Gastroesophageal sphincter (tissue), 3 donors: Measurements from ENCODE around the gene FBXW5.

Experiments used
- CTCF ChIP-seq, 4 experiments: fragments of 200-600 bp in 2 of 4; fragments of 450-650 bp in 2 of 4; sonication (generic) in 1 of 4; IDR thresholded peaks; one replicate each; pipeline ENCODE4 v1.5.1; 2017 to 2019; ENCODE audit warnings: antibody characterized with exemption in 4 of 4, mild to moderate bottlenecking in 2 of 4, moderate library complexity in 2 of 4
- EP300 ChIP-seq: sonication (generic); formaldehyde crosslinking; IDR thresholded peaks from one replicate; pipeline ENCODE4 v1.6.1; 2017; ENCODE audit warnings: antibody characterized with exemption, mild to moderate bottlenecking
- POLR2A ChIP-seq, 2 donors: fragments of 450-650 bp; IDR thresholded peaks; one replicate each; pipeline ENCODE4 v1.6.1; 2017; ENCODE audit warnings: antibody characterized with exemption in 2 of 2, mild to moderate bottlenecking in 2 of 2, moderate library complexity in 1 of 2
- POLR2AphosphoS5 ChIP-seq: sonication (generic); formaldehyde crosslinking; IDR thresholded peaks from one replicate; pipeline ENCODE4 v1.6.1; 2017; ENCODE audit warnings: antibody characterized with exemption

DNA sequence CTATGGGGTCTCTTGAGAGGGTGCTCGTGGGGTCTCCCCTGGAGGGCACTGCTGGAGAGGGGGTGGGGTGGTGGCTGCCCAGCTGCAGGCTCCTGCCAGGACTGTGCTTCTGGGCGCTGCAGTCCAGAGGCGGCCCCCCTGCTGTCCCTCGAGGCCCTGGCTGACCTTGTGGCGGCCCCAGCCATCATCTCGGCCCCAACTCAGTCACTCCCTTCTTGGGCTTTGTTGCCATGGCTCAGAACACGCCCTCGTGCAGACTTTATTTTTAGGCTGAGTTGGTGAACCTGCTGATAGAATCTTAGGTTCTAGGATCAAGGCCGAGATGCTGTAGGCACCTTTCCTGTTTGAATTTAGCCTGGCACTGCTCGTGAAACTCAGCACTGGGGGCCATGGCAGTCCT is 22.8 kb downstream of the FBXW5 start:
- TF ChIP-seq CTCF (IDR thresholded peaks at IDR 0.05) (no peak), POLR2AphosphoS5 (no peak), POLR2A (IDR thresholded peaks at IDR 0.05) (no peak), EP300 (no peak)
